Measurements from ENCODE around the gene GLRA3.

DNA sequence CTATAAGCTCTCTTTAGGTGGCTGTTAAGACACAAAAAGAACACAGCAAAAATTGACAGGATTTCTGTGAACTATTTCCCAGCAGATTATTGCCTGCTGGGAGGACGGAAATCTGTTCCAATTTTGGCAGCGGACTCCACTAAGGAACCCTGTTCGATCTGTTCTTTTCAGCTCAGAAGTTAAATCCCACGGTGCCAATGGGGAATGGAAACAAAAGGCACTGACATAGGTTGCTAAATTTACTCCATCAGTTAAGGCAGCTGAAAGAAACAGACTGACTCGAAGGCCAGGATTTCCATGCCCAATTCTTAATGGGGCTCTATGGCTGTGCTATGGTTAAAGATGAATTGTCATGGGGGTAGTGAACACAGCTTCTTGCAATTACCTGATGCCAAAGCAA lies 180.2 kb downstream of the GLRA3 start:
- TF ChIP-seq, protein P1, sequence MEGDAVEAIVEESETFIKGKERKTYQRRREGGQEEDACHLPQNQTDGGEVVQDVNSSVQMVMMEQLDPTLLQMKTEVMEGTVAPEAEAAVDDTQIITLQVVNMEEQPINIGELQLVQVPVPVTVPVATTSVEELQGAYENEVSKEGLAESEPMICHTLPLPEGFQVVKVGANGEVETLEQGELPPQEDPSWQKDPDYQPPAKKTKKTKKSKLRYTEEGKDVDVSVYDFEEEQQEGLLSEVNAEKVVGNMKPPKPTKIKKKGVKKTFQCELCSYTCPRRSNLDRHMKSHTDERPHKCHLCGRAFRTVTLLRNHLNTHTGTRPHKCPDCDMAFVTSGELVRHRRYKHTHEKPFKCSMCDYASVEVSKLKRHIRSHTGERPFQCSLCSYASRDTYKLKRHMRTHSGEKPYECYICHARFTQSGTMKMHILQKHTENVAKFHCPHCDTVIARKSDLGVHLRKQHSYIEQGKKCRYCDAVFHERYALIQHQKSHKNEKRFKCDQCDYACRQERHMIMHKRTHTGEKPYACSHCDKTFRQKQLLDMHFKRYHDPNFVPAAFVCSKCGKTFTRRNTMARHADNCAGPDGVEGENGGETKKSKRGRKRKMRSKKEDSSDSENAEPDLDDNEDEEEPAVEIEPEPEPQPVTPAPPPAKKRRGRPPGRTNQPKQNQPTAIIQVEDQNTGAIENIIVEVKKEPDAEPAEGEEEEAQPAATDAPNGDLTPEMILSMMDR (IDR thresholded peaks at IDR 0.05; ENCODE audit: poor library complexity, severe bottlenecking), result no peak
- TF ChIP-seq EZH2 (IDR thresholded peaks at IDR 0.05; ENCODE audit: borderline replicate concordance, insufficient read depth, low read length, poor library complexity, severe bottlenecking) (no peak), MXI1 (conservative IDR thresholded peaks at IDR 0.05; ENCODE audit: poor library complexity, severe bottlenecking) (no peak)
